ENCODE results near the gene KMT2E. TPM values are rescaled to one million over a fixed set of nuclear protein-coding genes. Genes with fewer than 3 reads are reported as not detected.

KMT2E gene
- total RNA-seq, 1 experiment from 2014 or later: 49.7 TPM

DNA sequence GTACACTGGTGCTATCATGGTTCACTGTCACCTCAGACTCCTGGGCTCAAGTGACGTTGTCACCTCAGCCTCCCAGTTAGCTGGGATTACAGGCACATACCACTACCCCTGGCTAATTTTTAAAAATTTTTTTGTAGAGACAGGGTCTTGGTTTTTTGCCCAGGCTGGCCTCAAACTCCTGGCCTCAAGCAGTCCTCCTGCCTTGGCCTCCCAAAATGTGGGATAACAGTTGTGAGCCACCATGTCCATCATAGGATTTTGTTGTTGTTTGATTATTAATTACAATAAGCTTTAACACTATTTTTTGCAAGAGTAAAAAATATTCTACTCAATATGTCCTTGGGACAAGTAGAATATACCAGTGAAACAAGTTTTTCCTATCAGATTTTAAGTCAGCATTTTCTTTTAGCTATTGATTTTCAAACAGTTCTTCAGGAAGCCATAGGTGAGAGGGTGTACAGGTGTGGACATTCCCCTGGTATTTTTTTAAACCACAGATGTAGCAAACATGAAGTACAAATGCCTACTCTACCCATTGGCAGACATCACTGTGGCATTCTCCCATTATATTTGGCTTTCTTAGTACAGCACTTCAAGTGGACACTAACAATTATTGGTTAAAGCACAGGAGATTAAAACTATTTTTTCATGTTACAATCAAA lies 18.7 kb downstream of the KMT2E start:
- H3K4me3 Mint-ChIP-seq (ENCODE audit: unreplicated experiment): no peak overlapping the region
- CTCF ChIA-PET: interaction anchor here (0.7 kb wide), 1 partner anchor 52 kb away, joined by 3 read pairs; no protein-coding TSS in a partner anchor
- no peak overlapping the region for H3K27ac Mint-ChIP-seq (ENCODE audit: low read depth, unreplicated experiment)
- H3K27me3 Mint-ChIP-seq (ENCODE audit: insufficient read depth, unreplicated experiment): no peaks in the 10 kb centered on the region
- TF ChIP-seq CTCF (IDR thresholded peaks at IDR 0.05; ENCODE audit: unreplicated experiment): no peak
- no peak for DNase-seq (ENCODE audit: unreplicated experiment)
- no peaks in the 10 kb centered on the region for H3K9me3 Mint-ChIP-seq (ENCODE audit: unreplicated experiment)
- POLR2A ChIA-PET: interaction anchor here (0.7 to 1.5 kb wide), 3 partner anchors 8 to 22 kb away, joined by 3 to 6 read pairs (median 3); no protein-coding TSS in a partner anchor
- H3K4me1 Mint-ChIP-seq (ENCODE audit: insufficient read depth, unreplicated experiment): peaks cover 17% of the 10 kb centered on the region
- no TSS peak for BruUV-seq (replicated peaks)
- H3K36me3 Mint-ChIP-seq (ENCODE audit: insufficient read depth, unreplicated experiment): peaks cover 19% of the 10 kb centered on the region
- intact Hi-C loops (cut with micrococcal nuclease): no loop called here

DNA sequence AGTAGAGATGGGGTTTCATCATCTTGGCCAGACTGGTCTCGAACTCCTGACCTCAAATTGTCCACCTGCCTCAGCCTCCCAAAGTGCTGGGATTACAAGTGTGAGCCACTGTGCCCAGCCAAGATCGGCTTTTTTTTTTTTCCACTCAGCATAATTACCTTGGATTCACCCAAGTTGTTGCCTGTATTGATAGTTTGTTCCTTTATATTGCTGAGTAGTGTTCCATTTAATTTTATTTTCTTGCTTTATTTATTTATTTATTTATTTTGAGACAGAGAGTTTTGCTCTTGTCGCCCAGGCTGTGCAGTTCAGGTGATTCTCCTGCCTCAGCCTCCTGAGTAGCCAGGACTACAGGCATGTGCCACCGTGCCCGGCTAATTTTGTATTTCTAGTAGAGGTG lies 21.3 kb downstream of the KMT2E start:
- no peak for TF ChIP-seq CTCF (IDR thresholded peaks at IDR 0.05; ENCODE audit: unreplicated experiment)
- no peak overlapping the region for H3K27ac Mint-ChIP-seq (ENCODE audit: low read depth, unreplicated experiment)
- no peaks in the 10 kb centered on the region for H3K27me3 Mint-ChIP-seq (ENCODE audit: insufficient read depth, unreplicated experiment)
- H3K9me3 Mint-ChIP-seq (ENCODE audit: unreplicated experiment): no peaks in the 10 kb centered on the region
- BruUV-seq (replicated peaks): no TSS peak
- H3K36me3 Mint-ChIP-seq (ENCODE audit: insufficient read depth, unreplicated experiment): peaks cover 21% of the 10 kb centered on the region
- no peak overlapping the region for H3K4me3 Mint-ChIP-seq (ENCODE audit: unreplicated experiment)
- intact Hi-C loops (cut with micrococcal nuclease): no loop called here
- H3K4me1 Mint-ChIP-seq (ENCODE audit: insufficient read depth, unreplicated experiment): peaks cover 4% of the 10 kb centered on the region
- ChIA-PET POLR2A (interaction anchor here (3.5 kb wide), 1 partner anchor 20 kb away, joined by 25 read pairs; the partner anchor contains the start of gene KMT2E), CTCF (interaction anchor here (0.9 kb wide), 1 partner anchor 18 kb away, joined by 4 read pairs; no protein-coding TSS in a partner anchor)
- no peak for DNase-seq (ENCODE audit: unreplicated experiment)

GRCh38 chr7:105036217-105037168 lies 22.5 kb downstream of the KMT2E start:
- no TSS peak for BruUV-seq (replicated peaks)
- Mint-ChIP-seq H3K9me3 (ENCODE audit: unreplicated experiment) (no peaks in the 10 kb centered on the region), H3K36me3 (ENCODE audit: insufficient read depth, unreplicated experiment) (peaks cover 26% of the 10 kb centered on the region), H3K4me1 (ENCODE audit: insufficient read depth, unreplicated experiment) (peaks cover 4% of the 10 kb centered on the region), H3K4me3 (ENCODE audit: unreplicated experiment) (no peak overlapping the region), H3K27me3 (ENCODE audit: insufficient read depth, unreplicated experiment) (no peaks in the 10 kb centered on the region), H3K27ac (ENCODE audit: low read depth, unreplicated experiment) (no peak overlapping the region)
- CTCF ChIA-PET: interaction anchor here (0.6 to 1.4 kb wide), 7 partner anchors 11 to 62 kb away, joined by 3 to 5 read pairs (median 4); no protein-coding TSS in a partner anchor
- DNase-seq (ENCODE audit: unreplicated experiment): no peak
- no peak for TF ChIP-seq CTCF (IDR thresholded peaks at IDR 0.05; ENCODE audit: unreplicated experiment)
- intact Hi-C loops (cut with micrococcal nuclease): no loop called here
- POLR2A ChIA-PET: interaction anchor here (0.9 to 3.5 kb wide), 3 partner anchors 12 to 22 kb away, joined by 3 to 25 read pairs (median 4); partner anchors contain the start of gene KMT2E

GRCh38 chr7:105037319-105037718 lies 23.3 kb downstream of the KMT2E start:
- H3K27ac Mint-ChIP-seq (ENCODE audit: low read depth, unreplicated experiment): no peak overlapping the region
- H3K9me3 Mint-ChIP-seq (ENCODE audit: unreplicated experiment): no peaks in the 10 kb centered on the region
- H3K4me3 Mint-ChIP-seq (ENCODE audit: unreplicated experiment): no peak overlapping the region
- peaks cover 4% of the 10 kb centered on the region for H3K4me1 Mint-ChIP-seq (ENCODE audit: insufficient read depth, unreplicated experiment)
- H3K36me3 Mint-ChIP-seq (ENCODE audit: insufficient read depth, unreplicated experiment): peaks cover 32% of the 10 kb centered on the region
- CTCF ChIA-PET: interaction anchor here (0.6 to 1.4 kb wide), 3 partner anchors 21 to 64 kb away, joined by 3 to 5 read pairs (median 4); no protein-coding TSS in a partner anchor
- TF ChIP-seq CTCF (IDR thresholded peaks at IDR 0.05; ENCODE audit: unreplicated experiment): no peak
- no peak for DNase-seq (ENCODE audit: unreplicated experiment)
- H3K27me3 Mint-ChIP-seq (ENCODE audit: insufficient read depth, unreplicated experiment): no peaks in the 10 kb centered on the region
- no TSS peak for BruUV-seq (replicated peaks)
- intact Hi-C loops (cut with micrococcal nuclease): no loop called here
- POLR2A ChIA-PET: interaction anchor here (1.0 to 3.5 kb wide), 3 partner anchors 13 to 22 kb away, joined by 4 to 25 read pairs (median 4); partner anchors contain the start of gene KMT2E

Measured in MCF 10A (cell line).